PC-3 (cell line): ENCODE measurements around the gene PRKN.

Experiments used
- CTCF ChIP-seq: fragments of 300-600 bp; sonication (generic); conservative IDR thresholded peaks from 2 replicates; pipeline ENCODE4 v1.5.1; 2017; ENCODE audit warnings: antibody characterized with exemption, low read depth, mild to moderate bottlenecking, low read length
- EZH2 ChIP-seq: fragments of 300-600 bp; sonication (generic); IDR thresholded peaks from one replicate; pipeline ENCODE4 v1.6.1; 2017; ENCODE audit warnings: antibody characterized with exemption, mild to moderate bottlenecking, low read length; ENCODE audit not compliant: unreplicated experiment
- EZH2phosphoT487 ChIP-seq: fragments of 300-600 bp; sonication (generic); IDR thresholded peaks from 2 replicates; pipeline ENCODE4 v1.6.1; 2018; ENCODE audit warnings: mild to moderate bottlenecking, antibody characterized with exemption, low read length, borderline replicate concordance

DNA sequence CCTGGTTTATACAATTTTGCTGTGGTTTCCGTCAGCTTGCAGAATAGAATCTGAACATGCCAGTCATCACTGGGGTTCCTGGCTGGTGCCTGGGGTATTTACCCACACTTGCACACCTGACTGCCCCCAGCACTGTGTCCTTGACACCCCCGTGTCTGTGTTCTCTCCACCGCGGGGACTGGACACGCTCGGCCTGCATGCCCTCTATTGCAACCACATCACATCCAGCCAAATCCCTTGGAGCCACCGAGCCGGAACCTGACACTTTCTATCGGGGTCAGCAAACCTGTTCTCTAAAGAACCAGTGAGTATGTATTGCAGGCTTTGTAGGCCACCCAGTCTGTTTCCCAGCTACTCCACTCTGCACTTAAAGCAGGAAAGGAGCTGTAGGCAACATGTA is 527.5 kb downstream of the PRKN start:
- TF ChIP-seq CTCF (no peak), EZH2 (no peak), EZH2phosphoT487 (no peak)
